HG03025 (cell line): ENCODE results near the gene USP9X.
"Not testable (repeated sequence)": the region's sequence is repeated elsewhere in the genome, so short reads cannot be mapped to it uniquely, and the experiment has no call there.

Experiments used
- ATAC-seq: cut with Tn5 transposase; IDR thresholded peaks from one replicate; pipeline ENCODE4 v1.9.1; 2021; ENCODE audit warnings: mild to moderate bottlenecking, moderate library complexity; ENCODE audit not compliant: unreplicated experiment, low FRiP score

USP9X gene, protein sequence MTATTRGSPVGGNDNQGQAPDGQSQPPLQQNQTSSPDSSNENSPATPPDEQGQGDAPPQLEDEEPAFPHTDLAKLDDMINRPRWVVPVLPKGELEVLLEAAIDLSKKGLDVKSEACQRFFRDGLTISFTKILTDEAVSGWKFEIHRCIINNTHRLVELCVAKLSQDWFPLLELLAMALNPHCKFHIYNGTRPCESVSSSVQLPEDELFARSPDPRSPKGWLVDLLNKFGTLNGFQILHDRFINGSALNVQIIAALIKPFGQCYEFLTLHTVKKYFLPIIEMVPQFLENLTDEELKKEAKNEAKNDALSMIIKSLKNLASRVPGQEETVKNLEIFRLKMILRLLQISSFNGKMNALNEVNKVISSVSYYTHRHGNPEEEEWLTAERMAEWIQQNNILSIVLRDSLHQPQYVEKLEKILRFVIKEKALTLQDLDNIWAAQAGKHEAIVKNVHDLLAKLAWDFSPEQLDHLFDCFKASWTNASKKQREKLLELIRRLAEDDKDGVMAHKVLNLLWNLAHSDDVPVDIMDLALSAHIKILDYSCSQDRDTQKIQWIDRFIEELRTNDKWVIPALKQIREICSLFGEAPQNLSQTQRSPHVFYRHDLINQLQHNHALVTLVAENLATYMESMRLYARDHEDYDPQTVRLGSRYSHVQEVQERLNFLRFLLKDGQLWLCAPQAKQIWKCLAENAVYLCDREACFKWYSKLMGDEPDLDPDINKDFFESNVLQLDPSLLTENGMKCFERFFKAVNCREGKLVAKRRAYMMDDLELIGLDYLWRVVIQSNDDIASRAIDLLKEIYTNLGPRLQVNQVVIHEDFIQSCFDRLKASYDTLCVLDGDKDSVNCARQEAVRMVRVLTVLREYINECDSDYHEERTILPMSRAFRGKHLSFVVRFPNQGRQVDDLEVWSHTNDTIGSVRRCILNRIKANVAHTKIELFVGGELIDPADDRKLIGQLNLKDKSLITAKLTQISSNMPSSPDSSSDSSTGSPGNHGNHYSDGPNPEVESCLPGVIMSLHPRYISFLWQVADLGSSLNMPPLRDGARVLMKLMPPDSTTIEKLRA (N-terminal part only)

DNA sequence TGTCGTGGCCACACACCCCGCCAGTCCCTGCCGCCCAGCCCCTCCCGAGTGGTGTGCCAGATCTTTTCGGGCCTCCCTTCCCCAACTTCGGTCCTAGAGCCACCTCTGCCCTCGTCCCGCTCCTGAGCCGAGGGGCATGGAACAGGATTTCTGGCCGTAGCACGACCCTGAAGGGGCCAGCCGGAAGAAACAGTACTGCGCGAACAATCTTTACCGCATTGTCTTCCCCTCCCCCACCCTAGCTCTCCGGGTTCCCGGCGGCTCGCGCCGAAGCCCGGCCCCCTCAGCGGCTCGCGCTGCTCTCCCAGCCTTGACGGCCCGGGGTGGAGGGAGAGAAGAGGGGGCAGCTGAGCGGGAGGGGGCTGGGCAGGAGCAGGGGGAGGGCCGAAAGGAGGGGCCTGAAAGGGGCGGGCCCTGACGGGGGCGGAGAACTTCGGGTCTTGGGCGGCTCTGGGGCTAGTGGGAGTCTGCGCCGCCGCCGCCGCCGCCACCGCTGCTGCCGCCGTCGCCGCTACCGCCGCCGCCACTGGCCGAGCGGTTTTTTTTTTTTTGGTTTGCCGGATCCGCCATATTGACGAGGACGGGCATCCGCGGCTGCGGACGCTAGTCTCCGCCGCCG, at the start of gene USP9X:
USP9X (plus strand) TSS at position 553 of the 619 bp plus-strand sequence. CDS start 38,184 bp downstream, outside the sequence.
- peak; percentile 68 for ATAC-seq

DNA sequence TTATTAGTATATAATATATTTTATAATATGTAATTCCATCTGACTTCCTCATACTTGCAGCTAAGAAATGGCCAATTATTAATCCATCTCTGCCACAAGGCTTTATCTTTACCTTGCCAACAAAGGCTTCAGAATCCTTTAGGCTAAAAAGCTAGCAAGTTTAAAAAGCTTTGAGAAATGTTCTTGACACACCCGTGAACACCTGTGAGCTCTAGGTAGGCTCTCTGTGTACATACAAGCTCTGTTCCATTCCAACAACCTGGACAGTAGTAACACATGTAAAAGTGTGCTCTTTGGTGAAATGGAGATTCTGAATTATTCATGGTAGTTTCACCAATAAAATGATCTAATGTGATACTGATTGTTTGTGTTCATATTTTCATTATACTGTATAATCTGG, 49.7 kb upstream of the USP9X start:
- no peak for ATAC-seq

DNA sequence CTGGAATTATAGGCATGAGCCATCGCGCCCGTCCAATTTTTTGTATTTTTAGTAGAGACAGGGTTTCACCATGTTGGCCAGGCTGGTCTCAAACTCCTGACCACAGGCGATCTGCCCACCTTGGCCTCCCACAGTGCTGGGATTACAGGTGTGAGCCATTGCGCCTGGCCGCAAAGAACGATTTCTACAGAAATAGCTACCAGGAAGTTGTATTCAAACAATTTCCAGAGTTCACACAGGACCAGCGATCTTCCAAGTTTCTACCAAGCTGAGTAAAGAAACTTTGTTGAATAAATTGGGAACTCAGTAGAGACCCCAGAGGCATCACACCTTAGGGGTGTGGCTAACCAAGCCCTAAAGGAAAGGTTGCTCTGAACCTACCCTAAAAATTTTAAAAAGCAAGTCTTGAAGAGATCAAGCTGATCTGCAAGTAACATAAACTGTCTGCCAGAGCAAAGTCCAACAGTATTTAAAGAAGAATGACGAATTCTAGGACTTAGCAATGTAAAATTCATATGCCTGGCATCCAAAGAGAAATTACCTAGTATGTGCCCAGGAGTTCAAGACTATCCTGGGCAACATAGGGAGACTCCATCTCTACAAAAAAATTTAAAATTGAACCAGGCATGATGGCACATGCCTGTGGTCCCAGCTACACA, 48.4 kb upstream of the USP9X start:
- ATAC-seq: no peak

DNA sequence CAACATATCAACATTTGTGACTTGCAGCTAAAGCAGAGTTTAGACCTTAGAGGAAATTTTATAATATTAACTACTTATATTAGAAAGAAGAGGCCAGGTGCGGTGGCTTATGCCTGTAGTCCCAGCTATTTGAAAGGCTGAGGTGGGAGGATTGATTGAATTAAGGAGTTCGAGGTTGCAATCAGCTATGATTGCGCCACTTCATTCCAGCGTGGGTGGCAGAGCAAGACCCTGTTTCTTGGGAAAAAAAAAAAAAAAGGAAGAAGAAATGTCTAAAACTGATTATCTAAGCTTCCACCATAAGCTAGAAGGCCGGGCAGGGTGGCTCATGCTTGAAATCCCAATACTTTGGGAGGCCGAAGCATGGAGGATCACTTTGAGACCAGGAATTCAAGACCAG, 42.0 kb upstream of the USP9X start:
- ATAC-seq: no peak

DNA sequence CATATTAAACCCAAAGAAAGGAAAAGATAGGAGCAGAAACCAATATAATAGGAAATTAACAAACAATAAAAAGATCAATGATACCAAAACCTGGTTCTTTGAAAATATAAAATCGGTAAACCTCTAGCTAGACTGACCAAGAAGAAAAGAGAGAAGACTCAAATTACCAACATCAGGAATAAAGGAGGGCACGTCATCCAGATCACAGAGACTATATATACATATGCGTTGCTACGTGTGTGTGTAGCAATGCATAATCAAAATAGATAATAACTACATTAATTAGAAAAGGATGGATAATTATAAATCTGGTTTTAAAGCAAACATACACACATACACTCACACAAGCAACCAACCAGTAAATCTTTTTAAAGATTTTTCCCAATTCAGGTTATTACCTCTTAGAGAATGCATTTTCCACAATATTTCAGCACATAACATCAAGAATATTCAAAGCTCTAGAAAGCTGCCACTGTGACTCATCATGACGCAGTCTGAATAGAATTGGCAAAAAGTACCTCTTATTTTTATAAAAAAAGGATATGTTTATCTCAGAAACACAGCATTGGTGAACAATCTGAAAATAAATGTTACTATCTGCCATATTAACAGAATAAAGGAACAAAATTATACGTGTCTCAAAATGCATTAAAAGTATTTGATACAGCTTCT, 41.4 kb upstream of the USP9X start:
- no peak for ATAC-seq

DNA sequence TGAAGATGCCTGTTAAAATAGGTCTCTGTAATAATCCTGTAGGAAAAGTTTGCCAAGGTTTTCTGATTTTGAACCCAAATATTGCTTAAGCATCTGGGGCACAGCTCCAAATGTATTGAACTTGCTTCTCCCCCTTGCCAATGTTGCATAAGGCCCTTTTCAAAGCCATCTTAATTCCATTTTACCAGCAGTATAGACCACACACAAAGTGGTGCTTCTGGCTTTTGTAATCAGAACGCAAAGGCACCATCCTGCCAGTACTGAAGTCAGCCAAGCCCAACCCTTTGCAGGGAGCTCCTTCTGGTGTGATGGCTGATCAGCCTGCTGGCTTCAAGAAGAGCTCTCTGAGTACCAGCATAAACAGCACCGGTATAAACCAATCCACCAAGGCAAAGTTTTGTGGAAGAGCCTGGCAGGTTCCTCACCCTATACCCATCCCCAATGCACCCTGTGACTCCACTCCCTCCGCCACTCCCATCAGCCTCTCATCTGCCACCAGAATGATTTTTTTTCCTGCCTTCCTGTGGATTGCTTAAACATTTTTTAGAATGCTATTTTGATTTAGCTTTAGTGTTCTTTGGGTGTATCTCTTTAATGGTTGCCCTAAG, 39.2 kb upstream of the USP9X start:
- no peak for ATAC-seq

DNA sequence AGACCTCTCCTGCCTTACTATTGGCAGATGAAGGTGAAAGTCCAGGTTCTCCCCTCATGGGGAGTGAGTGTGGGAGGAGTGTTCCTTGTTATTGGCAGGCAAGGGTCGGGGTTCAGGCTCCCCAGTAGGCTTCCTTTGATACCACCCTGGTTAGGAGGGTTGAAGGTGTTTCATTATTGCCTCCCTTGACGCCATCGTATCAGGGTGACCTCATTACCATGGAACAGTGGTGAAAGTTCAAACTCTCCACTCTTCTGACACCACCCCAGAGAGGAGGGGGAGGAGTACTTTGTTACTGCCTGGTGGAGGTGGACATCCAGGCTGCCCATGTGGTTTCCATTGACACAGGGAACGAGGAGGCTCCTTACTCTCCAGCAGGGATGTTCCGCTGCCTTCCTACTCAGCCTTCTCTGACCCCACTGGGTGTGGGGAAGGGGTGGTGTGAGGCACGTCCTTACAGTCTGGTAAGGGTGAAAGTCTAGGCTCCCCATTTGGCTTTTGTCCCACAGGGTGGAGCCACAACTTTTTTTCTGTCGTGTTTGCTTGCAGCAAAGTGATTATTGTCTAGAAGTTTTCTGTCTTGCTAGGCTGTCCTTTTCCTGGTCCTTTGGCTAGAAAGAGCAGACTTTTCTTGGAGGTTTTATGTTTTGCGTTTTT, 37.2 kb upstream of the USP9X start:
- ATAC-seq: no peak

DNA sequence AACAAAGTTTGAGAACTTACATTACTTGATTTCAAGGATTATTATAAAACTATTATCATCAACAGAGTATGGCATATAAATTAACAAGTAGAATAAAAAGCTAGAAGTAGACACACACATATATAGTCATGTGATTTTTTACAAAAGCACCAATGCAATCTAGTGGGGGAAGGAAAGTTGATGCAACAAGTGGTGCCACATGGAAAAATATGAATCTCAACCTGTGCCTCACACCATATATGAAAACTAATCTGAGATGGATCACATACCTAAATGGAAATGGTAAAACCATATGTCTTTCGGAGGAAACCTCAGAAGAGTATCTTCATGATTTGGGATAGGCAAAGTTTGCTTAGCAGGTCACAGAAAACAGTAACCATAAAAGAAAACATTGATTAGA, 34.9 kb upstream of the USP9X start:
- ATAC-seq: no peak

DNA sequence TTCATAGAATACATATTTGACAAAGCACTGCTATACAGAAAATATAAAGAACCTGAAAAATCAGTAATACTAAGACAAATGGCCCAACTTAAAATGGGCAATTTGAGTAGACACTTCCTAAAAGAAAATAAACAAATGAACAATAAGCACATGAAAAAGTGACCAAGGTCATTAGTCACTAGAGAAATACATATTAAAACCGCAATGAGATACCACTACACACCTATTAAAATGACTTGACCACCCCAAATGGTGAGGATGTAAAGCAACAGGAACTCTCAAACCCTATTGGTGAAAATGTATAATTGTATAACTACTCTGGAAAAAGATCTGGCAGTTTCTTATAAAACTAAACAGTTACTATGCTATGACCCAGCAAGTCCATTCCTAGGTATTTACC, 34.0 kb upstream of the USP9X start:
- ATAC-seq: no peak

DNA sequence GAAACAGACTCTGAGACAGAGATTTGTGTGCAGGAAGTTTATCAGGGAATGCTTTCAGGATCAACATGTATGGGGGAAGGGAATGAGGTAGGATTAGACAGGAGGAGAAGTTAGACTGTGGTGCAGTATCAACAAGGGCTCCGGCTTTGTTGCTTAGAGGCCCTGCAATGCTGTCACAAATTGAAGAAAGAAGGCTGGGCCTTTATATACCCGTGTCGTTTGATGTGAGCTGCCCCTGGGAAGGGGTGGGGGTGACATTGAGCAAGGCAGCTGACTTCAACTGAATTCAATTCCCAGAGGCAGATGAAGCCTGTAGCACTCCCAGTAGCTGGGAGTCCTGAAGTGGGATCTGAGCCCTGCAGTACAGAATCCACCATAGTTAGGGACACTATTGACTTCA, 29.5 kb upstream of the USP9X start:
- no peak for ATAC-seq

DNA sequence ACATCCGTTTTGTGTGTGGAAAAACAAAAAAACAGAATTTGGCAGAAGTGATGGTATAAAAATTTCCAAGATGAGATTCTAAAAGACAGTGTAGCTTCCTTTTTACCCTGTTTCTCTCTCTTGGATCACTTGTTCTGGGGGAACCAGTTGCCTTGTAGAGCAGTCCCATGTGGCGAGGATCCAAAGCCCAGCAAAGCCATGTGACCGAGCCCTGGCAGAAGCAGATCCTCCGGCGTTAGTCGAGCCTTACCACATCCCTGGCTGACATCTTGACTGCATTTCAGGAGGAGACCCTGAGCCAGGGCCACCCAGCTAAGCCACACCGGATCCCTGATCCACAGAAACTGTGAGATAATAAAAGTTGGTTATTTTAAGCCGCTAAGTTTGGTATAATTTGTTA, 22.0 kb upstream of the USP9X start:
- ATAC-seq: not testable (repeated sequence)

DNA sequence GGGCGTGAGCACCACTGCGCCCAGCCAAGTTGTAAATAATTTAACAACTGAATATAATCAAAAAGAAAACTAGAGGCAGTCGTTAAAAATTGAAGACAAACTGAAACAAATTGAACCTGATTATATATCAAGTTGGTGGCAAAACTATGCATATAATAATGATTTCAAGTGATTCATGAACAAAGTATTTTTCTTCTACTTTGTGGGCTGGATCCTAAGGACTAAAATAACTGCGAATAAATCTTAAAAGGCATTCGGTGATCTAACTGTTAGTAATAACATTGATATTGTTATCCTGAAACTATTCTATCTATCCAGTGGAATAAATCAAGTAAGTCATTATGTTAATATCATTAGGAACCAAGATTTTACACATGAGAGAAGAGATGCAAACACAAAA, 21.2 kb upstream of the USP9X start:
- no peak for ATAC-seq

DNA sequence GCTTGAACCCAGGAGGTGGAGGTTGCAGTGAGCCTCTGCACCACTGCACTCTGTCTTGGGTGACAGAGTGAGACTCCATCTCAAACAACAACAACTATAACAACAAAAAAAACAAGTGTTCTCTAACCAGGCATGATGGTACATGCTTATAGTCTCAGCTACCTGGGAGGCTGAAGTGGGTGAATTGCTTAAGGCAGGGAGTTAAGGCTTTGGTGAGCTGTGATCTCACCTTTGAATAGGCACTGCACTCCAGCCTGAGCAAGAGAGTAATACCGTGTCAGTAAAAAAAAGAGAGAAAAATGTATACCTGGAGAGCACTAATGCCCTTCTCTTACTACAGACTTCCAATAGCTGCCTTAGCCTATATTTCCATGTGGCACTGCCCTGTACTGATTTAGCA, 18.9 kb upstream of the USP9X start:
- ATAC-seq: no peak

DNA sequence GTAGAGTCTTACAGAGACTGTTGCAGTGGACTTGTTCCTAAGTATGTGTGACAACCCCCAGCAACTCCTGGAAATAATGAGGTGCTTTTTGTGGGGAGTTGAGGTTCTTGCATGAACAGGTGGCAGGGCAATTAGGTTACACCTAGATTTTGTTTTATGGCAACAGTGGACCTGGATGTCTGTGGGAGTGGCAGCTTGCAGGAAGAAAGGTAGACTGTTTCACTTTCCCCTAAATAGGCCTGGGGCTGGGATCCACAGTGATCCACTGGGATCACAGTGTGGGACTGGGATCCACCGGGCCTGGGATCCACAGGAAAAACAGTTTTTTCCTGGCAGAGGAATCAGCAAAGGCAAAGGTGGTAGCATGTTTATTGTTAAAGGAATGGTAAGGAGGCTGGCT, 18.3 kb upstream of the USP9X start:
- no peak for ATAC-seq

DNA sequence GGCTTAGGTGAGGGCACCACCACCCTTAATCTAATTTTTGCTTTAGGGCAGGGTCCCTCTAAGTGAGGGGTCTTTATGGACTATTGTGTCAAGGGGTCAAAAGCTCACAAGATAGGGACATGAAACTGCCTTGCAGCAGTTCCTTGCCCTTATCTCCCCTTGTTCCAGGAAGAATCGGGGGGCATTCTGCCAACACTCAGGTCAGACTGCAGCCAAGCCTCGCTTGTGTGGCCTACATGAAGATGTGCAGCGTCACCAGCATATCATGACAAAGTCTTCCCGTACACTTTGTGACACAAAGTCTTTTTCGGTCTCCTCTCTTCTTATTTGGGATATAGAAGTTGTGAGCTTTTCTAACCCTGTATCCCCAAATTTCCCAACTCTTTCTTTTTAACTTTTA, 17.5 kb upstream of the USP9X start:
- no peak for ATAC-seq

DNA sequence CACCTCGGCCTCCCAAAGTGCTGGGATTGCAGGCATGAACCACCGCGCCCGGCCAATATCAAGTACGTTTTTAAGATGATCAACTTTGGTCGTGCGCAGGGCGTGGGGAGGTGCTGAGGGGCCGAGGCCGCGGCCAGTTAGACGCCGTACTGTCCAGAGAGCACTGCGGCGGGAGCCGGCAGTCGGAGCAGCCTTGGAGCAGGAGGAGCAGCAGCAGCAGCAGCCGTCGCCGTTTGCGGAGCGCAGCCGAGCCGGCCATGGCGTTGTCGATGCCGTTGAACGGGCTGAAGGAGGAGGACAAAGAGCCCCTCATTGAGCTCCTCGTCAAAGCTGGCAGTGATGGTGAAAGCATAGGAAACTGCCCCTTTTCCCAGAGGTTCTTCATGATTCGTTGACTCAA, 8.5 kb upstream of the USP9X start:
- ATAC-seq: no peak

DNA sequence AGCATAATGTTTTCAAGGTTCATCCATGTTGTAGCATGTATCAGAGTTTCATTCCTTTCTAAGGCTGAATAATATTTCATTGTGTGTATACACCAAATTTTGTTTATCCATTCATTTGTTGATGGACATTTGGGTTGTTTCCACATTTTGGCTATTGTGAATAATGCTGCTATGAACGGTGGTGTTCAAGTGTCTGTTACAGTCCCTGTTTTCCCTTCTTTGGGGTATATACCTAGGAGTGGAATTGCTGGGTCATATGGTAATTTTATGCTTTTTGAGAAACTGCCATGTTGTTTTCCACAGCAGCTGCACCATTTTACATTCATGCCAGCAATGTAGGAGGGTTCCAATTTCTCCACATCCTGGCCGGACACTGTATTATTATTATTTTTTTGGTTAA, 3.4 kb upstream of the USP9X start:
- ATAC-seq: no peak

DNA sequence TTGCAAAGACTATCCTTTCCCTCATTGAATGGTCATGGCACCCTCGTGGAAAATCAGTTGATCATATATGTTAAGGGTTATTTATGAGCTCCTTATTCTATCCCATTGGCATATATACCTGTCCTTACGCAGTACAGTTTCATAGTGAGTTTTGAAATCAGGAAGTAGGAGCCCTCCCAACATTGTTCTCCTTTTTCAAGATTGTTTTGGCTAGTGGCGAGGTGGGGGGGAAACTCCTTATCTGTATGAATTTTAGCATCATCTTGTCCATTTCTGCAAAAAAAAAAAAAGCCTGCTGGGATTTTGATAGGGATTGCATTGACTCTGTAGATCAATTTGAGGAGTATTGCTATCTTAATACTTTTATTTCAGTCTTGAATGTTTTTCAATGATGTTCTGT, 2.5 kb upstream of the USP9X start:
- ATAC-seq: no peak
